Ecto neural progenitor cell (in vitro differentiated cells): ENCODE results near the gene SORD.
"Not testable (repeated sequence)": the region's sequence is repeated elsewhere in the genome, so short reads cannot be mapped to it uniquely, and the experiment has no call there.

Experiments used
- DNase-seq: peaks from one replicate; pipeline ENCODE4 v3.0.0-alpha.2; 2018; ENCODE audit warnings: low spot score

The SORD gene

DNA sequence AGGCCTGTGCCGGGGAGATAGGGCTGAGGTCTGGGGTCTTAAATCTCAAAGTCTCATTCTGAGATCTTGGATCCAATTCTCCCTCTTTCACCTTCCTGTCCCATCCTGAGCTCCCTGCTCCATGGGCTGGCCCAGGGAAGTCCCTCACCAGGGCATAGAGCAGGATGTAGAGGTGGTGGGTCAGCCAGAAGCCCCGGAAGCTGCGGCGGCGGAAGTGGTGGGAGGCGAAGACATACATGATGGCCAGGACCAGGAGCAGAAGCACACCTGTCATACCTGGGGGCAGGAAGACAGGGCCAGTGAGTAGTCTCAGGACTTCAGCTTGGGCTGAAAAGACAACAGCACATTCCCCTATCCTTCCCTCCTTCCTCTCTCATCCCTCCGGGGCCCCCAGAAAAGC lies 74.5 kb downstream of the SORD start:
- DNase-seq: no peak

DNA sequence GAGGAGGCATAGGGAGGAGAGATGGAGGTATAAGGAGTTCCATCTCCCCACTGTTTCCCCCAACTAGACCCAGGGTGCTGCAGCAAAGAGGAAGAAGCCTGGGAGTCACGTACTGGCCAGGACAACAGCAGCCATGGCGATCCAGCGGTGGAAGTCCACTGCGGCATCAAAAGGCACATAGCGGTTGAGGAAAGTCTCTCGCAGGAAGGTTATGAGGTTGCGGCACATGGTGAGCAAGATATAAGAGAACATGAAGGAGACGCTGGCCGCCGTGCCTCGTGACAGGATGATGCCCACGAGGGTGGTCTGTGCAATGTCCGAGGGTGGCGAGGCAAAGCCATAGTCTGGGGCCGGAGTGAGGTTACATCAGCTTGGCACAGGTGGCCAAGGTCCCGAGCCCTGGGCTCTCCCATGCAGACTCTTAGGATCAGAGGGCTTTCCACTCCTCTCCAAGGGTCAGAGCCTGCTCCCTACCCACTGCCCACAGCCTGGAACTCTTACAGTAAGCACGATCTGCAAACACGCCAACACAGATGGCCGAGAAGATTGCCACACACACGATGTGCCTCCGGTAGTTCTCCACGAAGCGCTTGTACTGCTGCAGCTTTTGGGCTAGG lies 76.7 kb downstream of the SORD start:
- DNase-seq: no peak

- no peak for DNase-seq
Measured at GRCh38 chr15:45100884-45101625, 78.1 kb downstream of the SORD start.

GRCh38 chr15:45101749-45102148 lies 78.8 kb downstream of the SORD start:
- no peak for DNase-seq

DNA sequence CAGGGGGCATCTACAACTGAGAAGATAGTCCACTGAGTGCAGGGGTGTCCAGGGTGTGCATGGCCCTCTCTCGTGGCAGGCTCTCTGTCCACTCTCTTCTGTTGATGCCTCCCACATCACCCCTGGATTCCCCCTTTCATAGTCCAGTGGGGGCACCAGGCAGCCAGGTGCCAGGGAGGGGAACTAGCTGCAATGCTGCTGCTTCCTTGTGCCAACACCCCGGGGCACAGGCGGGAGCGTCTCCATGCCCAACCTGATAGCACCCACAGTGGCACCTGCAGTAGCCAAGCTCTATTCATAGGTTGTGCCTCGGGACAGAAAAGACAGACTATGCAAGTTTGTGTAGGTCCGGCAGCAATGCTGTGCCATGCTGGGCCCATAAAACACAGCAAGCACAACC lies 79.2 kb downstream of the SORD start:
- no peak for DNase-seq

GRCh38 chr15:45104170-45104569 lies 81.2 kb downstream of the SORD start:
- DNase-seq: not testable (repeated sequence)

GRCh38 chr15:45105586-45105985 lies 82.6 kb downstream of the SORD start:
- no peak for DNase-seq

GRCh38 chr15:45106002-45106790 lies 83.2 kb downstream of the SORD start:
- DNase-seq: no peak

- DNase-seq: no peak
Measured at GRCh38 chr15:45107941-45108630, 85.1 kb downstream of the SORD start.

DNA sequence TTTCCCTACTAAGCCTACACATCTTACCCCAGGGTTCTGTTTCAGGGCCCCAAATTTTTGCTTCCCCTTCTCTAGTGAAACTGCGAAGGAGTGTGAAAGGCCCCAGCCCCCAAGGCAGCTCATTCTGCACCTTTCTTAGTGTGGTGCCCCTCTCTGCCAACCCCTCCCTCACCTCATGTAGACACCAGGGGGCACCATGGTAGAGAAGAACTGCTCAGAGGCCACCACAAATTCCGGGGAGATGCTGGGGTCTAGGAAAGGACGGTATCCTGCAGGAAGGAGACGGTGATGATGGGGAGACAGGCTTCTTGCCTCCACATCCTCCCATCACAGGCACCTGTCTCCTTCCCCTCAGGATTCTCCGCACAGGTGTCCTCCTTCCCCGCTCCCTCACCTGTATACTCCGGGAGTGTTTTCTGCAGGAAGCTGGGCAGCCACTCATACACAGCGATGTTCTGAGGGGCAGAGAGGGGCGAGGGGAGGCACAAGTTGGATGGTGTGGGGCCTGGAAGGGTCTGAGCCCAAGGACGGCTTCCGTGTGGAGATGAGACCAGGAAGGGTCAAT lies 87.3 kb downstream of the SORD start:
- DNase-seq: no peak

DNA sequence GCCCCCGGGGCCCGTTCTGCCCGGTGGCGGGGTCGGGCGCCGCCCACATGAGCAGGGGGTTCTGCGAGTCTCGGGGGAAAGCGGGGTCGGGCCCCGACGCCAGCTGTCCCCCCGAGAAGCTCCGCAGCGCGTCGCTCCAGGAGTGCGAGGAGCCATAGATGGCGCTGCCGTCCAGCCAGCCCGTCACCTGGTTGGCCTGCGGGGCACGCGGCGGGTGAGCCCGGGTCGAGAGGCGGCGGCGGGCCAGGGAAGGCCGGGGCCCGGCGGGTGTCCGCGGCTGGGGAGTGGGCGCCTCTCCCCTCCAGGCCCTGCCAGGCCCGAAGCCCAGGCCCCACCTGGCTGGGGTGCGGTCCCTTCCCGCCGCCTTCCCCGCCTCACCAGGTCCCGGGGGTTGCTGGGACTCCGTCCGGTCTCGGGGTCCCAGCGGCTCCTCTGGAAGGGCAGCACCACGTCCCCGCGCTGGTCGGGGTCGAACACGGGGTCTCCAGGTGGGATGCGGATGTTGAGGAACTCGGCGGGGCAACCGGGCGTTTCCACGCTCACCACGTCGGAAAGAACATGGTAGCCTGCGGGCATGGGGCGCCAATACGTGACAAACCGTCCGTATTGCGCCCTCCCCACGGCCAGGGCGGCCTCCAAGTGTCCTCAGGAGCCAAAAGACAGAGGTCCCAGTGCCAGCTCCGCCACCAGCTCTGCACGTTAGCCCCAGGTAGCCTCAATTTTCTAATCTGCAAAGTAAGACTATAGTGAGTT lies 88.6 kb downstream of the SORD start:
- no peak for DNase-seq

DNA sequence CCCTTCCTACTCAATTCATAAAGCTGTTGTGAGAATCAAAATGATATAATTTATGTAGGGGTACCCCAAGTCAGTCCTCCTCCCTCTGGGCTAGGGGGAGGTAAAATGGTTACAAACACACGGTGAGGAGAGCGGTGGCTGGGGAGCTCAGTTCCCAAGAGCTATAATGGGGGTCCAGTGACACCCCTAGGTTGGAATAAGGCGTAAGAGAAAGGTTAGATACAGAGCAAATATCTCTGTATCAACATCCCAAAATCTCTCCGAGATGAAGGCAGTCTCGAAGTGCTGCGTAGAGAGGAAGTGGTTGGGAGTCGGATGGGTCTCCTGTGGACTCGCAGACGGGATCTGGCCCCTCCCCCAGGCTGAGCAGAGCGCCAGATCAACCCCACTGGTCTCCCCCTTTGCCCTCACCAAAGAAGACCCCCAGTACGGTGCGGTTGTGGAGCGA lies 89.2 kb downstream of the SORD start:
- DNase-seq: no peak

DNA sequence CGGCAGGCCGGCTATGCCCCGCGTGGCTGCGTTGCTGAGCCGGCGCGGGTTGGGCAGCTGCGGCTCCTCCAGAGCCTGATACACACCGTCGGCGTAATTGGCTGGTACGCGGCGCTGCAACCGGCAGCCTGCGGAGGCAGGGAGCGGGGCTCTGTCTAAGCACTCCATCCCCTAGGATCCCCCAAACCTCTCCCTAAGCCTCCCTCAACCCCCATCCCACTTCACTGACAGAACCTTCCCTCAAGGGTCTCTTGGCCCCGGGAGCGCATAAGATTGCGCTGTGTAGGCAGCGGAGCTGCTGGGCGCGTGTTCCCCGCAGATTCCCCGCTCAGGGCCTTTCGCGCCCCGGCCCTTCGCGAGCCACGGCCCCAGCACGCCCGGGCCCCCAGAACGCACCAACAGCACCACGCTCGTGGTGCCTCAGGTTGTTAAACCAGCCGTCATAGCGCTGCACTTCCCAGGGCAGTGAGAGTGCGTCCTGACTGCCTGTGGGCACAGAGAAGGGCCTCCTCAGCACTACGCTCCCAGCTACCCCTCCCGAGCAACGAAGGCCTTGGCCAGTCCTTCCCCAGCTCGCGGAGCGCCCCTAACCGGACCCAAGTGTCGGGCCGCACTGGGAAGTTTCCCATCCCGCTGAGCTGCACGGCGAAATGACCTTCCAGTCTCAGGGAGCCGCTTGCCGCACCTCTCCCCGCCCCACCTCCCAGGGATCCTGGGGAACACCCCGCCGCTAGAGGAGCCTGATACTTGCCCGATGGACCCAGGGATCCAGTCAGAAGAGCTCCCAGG lies 89.8 kb downstream of the SORD start:
- DNase-seq: peak; percentile 57

GRCh38 chr15:45113380-45113990 lies 90.5 kb downstream of the SORD start:
- no peak for DNase-seq

DNA sequence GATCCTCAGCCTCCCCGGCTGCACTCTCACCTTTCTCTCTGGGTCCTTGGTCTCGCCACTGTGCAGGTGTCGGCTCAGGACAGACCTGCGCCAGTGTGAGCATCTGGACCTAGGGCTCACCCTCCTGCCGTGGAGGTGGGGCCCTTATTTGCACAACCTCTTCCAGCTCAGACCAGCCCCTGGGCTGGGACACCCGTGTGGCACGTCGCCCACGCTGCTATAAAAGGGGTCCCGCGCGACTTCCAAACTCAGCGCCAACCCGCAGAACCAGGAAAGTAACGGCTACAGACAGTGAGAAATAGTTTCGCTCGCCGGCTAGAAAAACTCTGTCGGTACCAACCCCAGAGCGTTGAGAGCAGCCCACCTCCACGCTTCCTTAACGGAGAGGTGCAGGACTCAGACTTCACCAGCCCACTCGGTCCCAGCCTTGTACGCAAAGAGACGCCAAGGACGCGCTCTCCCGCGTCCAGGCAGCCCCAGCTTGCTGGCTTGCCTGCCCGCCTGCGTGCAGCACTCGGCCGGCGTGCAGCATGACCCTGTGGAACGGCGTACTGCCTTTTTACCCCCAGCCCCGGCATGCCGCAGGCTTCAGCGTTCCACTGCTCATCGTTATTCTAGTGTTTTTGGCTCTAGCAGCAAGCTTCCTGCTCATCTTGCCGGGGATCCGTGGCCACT lies 91.2 kb downstream of the SORD start, which contains the start of the genes DUOX2 and DUOXA2:
Gene DUOX2 (minus strand): TSS at position 97 of the 675 bp plus-strand sequence. CDS start 761 bp downstream, outside the sequence.
Gene DUOXA2 (plus strand): TSS at position 251 of the 675 bp plus-strand sequence. CDS start 280 bp downstream, at position 531.
- no peak for DNase-seq

- no peak for DNase-seq
Measured at GRCh38 chr15:45114751-45115085, 91.7 kb downstream of the SORD start.

DNA sequence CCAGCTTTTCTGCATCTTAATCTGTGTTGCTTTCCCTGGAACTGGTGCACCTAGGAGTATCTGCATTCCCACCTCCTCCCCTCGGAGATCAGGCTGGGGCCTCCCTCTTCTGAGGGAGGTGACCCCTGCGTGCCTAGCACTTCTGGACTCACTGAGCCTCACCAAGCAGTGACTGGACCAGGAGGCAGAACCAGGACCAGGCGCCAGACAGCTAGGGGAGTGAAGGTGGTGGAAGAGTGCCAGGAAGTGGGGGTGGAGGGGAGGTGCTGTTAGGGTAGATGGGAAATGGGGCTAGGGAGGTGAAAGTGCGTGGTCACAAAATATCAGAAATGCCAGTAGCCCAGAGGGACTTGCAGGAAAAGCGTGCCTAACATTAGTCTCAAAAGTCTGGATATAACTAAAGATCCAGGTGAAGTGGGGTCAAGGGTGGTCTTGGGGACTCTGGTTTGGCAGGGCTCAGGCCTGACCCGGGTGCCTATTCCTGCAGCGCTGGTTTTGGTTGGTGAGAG lies 92.4 kb downstream of the SORD start:
- no peak for DNase-seq

- DNase-seq: no peak
Measured at GRCh38 chr15:45116006-45116481, 93.0 kb downstream of the SORD start.
